GM23248 (cell line): ENCODE data around the gene CADM1.

ENCODE experiments used
- EZH2 ChIP-seq: fragments of 200-600 bp; sonication (generic); IDR thresholded peaks from 2 replicates; pipeline ENCODE4 v1.6.1; 2018; ENCODE audit warnings: antibody characterized with exemption, mild to moderate bottlenecking; ENCODE audit not compliant: insufficient read depth, poor library complexity, severe bottlenecking
- EZH2phosphoT487 ChIP-seq: fragments of 200-600 bp; sonication (generic); IDR thresholded peaks from 2 replicates; pipeline ENCODE4 v1.6.1; 2018; ENCODE audit warnings: antibody characterized with exemption, moderate library complexity, mild to moderate bottlenecking, low read depth; ENCODE audit not compliant: insufficient read depth

GRCh38 chr11:115286614-115287013 lies 217.6 kb downstream of the CADM1 start:
- TF ChIP-seq EZH2 (no peak), EZH2phosphoT487 (no peak)
